CD4-positive, alpha-beta T cell treated with Interleukin-1 beta for 1 hour (primary cell): ENCODE measurements around the gene ZSCAN22.
"Not testable (repeated sequence)": the region's sequence is repeated elsewhere in the genome, so short reads cannot be mapped to it uniquely, and the experiment has no call there.

Experiments used
- DNase-seq, 2 donors: peaks; one replicate each; pipeline ENCODE4 v3.0.0-alpha.2; 2020 to 2022

The ZSCAN22 gene

DNA sequence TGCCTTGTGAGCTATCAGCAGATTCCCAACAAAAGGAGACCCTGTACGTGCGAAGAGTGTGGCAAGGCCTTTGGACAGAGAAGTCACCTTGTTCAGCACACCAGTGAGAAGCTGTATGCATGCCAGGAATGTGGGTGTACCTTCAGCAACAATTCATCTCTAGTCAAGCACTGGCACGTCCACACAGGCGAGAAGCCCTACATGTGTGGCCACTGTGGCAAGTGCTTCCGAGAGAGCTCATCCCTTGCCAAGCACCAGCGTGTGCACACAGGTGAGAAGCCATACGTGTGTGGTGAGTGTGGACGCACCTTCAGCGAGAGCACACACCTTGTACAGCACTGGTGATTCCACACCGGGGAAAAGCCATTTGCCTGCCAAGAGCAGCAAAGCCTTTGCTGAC lies 7.6 kb upstream of the ZSCAN22 start:
- DNase-seq = no peak

DNA sequence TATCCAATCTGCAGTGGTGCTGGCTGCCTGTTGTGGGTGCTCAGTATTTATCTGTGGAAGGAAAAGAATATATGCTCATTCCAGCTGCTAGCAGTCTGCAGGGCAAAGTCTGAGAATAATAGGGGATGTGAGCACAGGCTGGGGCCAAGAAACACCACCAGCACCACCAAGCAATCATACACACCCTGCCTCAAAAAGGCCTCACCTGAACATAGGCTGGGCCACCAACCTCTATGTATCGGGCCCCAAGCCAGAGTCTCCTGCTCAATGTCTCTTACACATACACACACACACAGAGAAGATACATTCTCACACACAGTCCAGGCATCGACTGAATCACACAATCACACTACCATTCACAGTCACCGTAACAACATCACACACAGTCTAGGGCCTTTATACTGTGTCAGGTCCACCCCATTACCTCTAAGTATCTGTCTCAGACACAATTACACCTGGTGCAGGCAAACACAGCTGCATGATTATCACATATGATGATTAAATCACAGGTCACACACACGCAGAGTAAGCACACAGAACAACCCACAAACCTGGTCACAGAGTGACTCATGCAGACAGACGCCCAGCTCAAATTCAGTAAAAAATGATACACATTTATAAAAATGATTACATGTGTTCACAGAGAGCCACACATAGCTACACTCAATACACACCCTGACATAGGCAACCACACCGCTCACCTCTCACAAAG lies 1.3 kb upstream of the ZSCAN22 start:
- DNase-seq = no peak

DNA sequence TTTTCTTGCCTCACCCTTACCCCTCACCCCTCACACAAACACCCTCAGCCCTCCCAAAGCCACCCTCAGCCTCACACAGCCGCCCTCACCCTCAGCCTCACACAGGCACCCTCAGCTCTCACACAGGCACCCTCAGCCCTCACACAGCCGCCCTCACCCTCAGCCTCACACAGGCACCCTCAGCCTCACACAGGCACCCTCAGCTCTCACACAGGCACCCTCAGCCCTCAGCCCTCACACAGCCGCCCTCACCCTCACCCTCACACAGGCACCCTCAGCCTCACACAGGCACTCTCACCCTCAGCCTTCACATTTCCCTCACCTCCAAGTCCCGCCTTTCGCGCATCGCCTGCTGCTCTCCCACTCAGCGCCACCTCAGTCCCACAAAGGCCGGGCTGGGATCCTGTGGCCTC lies 287 bp upstream of the ZSCAN22 start:
- no peak for DNase-seq

DNA sequence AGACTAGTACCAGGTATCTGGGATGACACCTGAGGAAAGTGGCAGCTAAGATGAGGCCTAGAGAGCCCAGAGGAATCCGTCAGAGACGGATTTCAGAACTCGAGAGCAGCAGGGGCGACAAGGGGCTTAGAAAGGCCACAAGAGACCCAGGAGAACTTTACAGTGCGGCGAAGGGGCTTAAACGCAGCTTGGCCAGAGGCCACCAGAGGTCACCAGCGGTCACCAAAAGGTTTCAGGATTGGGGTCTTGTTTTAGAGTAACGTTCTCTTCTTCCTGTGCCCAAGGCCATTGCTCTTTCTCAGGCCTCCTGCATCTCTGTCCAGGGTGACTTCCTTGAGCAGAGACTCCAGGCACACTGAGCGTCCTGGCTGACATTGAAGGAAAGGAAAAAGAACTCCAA lies 2.2 kb downstream of the ZSCAN22 start:
- DNase-seq = peak in 1 of 2 donors; percentile 17

DNA sequence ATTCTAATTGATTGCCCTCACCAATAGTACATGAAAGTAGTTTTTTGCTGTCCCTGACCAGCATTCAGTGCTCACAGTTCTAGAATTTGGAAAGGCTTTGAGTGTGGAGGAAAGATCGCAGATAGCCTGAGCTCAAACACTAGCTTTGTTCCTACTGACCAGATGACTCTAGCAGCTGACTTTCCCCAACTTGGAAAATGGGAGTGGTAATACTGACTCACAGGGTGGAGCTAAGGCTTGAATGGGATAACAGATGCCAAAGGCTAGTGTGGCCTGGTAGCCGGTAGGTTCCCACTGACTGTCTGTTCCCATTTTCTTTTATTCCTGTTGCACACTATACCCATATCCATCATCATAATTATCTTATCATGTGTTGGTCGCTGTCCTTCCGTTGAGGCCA lies 3.7 kb downstream of the ZSCAN22 start:
- no peak for DNase-seq

DNA sequence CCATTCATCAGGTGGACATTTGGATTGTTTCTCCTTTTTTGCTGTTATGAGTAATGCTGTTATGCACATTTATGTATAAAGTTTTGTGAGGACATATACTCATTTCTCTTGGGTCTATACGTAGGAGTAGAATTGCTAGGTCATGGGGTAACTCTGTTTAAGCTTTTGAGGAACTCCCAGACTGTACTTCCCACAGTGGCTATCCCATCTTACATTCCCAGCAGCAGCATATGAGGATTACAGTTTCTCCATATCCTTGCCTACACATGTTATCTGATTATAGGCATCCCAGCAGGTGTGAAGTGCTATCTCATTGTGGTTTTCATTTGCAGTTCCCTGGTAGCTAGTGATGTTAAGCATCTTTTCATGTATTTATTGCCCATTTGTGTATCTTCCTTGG lies 5.9 kb downstream of the ZSCAN22 start:
- DNase-seq = no peak

DNA sequence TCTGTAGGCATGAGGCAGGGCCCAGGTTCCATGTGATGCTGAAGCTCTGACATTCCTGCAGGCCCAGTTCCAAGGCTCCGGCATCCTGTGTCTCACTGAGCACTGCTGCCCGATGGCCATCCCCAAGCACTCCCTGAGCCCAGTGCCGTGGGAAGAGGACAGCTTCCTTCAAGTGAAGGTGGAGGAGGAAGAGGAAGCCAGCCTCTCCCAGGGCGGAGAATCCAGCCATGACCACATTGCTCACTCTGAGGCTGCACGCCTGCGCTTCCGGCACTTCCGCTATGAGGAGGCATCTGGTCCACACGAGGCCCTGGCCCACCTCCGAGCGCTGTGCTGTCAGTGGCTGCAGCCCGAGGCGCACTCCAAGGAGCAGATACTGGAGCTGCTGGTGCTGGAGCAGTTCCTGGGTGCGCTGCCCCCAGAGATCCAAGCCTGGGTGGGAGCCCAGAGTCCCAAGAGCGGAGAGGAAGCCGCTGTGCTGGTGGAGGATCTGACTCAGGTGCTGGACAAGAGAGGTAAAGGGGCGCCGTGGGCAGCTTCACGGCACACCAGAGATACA lies 8.0 kb downstream of the ZSCAN22 start:
- DNase-seq = no peak

DNA sequence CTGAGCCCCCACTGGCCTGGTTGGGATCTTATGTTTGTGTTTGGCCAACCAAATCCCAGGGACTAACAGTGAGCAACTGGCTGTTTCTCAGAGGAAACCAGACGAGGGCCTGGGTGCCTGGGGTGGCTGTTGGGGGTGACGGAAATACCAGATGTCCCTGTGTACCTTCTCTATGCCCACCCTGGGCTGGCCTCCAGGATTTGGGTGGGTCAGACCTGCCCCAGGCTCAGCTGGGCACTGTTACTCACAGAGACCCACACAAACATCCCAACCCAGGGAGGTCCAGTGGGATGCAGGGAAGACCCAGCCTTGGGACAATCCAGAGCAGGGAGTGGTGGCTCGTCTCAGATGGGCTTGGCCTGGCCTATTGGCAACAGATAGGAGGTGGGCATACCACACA lies 8.8 kb downstream of the ZSCAN22 start:
- DNase-seq = no peak

DNA sequence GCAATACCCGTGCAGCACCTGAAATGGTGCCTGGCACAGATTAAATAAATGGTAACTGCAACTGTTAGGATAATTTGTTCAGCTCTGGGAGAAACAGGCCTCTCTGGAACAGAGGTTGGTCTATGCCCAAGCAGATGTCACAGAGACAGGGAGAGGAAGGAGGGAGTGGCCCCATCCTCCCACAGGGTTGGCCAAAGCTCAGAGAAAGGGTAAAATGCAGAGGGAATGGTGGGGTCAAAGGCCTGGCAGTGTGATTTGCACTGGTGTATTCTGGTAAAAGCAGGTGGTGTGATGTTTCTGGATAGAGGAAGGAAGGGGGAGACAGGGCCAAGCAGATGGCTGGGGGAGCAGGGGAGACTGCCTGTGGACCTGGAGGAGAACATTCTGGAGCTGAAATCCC lies 9.4 kb downstream of the ZSCAN22 start:
- no peak for DNase-seq

DNA sequence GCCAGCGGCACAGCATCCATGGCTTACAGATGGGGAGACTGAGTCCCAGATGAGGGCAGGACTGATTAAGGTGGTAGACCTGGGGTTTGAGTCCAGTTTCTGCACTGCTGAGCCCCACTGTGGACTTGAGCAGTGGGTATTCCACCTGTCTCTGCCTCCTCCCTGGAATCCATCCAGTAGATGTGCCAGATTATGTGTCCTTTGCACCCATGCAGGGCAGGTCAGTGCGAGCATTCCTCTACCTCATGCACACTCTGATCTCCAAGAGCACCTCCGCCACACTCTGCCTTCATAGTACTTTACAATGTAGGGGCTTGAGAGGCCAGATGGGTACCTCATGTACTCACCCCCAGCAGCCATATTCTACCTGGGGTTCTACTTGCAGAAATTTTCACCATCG lies 10.0 kb downstream of the ZSCAN22 start:
- DNase-seq = no peak

DNA sequence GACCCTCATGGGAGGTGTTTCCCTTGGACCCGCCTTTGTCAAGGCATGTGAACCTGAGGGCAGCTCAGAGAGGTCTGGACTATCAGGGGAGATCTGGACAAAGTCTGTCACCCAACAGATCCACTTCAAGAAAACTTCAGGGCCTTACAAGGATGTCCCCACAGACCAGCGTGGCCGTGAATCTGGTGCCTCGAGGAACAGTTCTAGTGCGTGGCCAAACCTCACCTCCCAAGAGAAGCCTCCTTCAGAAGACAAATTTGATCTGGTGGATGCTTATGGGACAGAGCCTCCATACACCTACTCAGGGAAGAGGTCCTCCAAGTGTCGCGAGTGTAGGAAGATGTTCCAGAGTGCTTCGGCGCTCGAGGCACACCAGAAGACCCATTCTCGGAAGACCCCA lies 11.5 kb downstream of the ZSCAN22 start:
- DNase-seq = no peak

DNA sequence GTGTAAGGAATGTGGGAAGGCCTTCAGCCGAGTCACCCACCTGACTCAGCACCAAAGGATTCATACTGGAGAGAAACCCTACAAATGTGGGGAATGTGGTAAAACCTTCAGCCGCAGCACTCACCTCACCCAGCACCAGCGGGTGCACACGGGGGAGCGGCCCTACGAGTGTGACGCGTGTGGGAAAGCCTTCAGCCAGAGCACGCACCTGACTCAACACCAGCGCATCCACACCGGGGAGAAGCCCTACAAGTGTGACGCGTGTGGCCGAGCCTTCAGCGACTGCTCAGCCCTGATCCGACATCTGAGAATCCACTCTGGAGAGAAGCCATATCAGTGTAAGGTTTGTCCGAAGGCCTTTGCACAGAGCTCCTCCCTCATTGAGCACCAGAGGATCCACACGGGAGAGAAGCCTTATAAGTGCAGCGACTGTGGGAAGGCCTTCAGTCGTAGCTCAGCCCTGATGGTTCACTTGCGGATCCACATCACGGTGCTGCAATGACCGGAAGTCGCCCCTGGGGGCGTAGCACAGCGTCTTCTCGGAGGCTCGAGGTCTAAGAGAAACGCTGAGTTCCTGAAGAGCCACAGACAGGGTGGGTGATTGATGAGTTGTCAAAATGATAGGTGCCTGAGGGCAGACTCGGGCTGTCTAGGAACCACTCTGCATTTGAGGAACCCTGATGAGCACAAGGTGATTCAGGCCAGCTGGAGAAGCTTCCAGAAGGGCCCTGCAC lies 12.2 kb downstream of the ZSCAN22 start:
- no peak for DNase-seq

DNA sequence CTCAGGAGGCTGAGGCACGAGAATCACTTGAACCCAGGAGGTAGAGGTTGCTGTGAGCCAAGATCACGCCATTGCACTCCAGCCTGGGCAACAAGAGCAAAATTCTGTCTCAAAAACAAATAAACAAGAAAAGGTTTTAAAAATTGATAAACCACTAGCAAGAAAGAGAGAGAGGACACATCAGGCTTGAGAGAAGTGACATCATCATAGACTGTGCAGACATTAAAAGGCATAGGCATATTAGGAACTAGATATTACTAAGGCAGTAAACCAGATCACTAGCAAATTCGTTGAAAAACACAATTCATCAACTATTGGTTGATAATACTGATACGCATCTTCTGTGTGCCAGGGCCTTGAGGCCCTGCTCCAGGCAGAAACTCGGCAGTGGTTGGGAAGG lies 18.8 kb downstream of the ZSCAN22 start:
- DNase-seq = no peak

DNA sequence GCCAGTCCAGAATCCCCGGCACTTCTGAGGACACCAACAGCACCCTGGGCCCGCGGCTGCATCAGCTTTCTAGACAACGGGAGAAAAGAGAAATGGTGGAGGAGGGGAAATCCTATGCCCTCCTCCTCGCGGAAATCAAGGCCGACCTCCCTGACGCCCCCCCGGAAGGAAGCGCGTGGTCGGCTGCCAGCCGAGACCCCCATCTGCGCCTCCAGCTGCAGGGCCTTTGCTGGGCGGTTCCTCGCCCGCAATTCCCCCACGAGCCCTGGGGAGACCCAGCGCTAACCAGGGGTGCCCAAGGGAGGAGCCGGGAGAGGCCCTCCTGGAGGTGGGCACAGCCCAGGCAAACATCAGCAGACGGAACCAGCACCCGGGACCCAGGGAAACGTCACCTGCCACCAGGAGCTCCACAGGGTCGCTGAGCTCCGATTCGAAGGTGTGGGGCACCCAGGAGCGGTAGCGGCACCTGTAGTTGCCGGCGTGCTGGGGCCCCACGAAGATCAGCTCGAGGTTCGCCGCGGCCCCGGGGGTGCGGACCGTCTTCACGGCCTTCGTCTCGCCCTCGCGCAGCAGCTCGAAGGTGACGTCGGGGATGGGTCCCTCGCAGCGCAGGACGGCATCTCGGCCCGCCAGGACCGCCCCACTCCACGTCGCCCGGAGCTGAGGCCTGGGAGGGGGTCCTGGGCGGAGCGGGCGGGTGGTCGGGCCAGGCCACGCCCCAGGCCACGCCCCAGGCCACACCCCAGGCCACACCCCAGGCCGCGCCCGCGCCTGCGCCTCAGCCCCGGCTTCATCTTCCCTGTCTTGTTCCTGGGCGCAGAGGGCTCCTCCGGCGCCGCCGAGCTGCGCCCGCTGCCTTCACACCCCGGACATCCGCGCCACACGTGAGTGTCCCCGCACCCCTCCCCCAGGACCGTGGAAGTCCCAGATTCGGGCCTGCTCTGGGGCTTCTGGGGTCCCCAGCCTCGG lies 20.5 kb downstream of the ZSCAN22 start:
- DNase-seq = peak; percentile 73 to 76

DNA sequence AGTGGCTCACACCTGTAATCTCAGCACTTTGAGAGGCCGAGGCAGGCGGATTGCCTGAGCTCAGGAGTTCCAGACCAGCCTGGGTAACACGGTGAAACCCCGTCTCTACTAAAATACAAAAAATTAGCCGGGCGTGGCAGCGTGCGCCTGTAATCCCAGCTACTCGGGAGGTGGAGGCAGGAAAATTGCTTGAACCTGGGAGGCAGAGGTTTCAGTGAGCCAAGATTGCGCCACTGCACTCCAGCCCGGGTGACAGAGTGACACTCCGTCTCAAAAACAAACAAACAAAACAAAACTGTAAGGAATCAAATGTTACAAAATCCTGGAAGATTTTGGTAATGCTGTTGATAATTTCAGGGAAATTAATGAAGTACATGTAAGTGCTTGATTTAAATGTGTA lies 21.3 kb downstream of the ZSCAN22 start:
- DNase-seq = not testable (repeated sequence)

DNA sequence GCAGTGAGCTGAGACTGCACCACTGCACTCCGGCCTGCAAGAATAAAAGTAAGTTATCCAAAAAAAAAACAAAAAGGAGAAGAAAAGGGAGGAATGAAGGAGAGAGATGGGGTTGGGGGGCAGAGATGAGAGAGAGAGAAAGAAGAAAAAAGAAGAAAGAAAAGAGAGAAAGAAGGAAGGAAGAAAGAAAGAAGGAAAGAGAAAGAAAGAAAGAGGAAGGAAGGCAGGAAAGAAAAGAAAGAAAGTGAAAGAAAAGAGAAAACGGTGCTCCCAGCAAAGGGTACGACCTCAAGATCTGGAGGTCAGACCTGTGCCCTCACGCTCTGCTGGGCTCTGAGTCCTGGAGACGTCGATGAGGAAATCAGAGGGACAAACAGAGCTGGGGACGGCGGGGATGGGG lies 22.8 kb downstream of the ZSCAN22 start:
- no peak for DNase-seq

DNA sequence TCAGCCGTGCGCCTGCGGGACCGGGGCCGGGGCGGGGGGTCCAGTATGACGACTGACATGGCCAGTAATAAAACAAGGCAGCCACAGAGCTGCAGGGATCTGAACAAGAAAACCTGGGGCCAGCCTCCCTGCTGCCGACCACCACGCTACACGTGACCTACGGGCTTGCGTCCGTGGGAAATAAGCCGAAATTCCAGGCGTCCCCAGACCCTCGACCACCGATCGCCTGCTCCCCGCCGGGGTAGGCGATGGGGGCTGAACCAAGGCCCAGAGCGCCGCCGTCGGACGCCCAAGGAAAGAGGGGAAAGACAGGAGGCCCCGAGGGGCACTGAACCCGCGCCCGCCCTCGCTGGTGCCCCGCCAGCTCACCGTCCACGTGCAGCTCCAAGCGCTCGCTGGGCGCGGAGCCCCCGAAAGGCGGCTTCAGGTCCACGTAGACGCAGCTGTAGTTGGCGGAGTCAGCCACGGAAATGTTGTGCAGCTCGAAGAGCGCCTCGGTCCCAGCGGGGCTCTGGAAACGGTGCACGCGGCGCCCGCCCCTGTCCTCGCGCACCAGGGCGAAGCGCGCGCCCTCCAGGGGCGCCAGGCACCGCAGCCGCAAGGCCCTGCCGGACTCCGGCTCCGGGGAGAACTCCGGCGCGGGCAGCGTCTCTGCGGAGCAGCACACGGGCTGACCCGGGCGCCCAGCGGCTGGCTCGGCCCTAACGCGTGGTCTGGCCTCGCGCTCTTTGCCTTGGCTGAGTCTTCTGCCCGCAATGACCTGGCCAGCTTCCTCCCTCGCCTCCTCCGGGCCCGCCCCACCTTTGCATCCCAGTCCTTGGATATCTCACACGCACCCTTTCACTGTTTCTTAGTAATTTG lies 23.4 kb downstream of the ZSCAN22 start:
- DNase-seq = no peak

DNA sequence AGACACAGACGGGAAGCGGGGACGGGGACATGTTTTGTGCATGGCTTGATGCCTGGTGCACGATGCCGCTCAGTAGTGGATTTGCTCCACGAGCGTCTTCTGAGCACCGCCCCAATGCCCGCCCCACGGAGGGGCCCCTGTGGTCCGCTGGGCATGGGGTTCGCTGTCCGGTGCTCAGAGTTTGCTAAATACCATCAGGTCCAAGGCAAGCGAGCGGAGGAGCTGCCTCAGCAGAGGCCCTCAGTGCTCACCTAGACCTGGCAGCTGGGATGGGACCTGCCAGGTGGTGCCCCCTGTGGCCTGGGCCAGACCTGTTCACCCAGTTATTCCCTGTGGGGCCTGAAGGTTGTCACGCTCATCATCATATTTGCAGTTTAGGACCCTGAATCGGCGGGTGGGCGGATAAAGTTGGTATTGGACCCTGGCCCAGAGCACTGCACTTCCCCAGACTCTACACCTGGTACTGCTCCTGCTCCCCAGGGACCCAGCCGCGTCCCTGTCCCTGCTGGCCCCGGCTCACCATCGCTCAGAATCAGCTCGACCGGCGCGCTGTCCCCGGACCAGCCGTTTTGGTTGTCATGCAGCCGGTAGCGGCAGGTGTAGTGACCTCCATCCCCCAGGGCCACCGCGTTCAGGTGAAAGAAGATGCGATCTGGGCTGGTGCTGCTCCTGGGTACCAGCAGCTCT lies 24.2 kb downstream of the ZSCAN22 start:
- DNase-seq = no peak

DNA sequence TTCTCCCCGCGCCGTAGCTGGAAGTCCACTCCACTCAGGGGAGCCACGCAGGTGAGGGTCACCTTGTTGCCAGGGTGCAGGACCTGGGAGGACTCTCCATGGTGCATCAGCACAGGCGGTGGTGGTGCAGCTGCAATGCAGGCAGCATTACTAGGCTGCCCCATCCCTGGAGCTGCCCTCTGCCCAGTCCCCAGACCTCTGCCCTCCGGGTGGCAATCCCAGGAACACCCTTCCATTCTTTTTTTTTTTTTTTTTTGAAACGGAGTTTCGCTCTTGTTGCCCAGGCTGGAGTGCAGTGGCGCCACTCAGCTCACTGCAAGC lies 24.7 kb downstream of the ZSCAN22 start:
- no peak for DNase-seq

DNA sequence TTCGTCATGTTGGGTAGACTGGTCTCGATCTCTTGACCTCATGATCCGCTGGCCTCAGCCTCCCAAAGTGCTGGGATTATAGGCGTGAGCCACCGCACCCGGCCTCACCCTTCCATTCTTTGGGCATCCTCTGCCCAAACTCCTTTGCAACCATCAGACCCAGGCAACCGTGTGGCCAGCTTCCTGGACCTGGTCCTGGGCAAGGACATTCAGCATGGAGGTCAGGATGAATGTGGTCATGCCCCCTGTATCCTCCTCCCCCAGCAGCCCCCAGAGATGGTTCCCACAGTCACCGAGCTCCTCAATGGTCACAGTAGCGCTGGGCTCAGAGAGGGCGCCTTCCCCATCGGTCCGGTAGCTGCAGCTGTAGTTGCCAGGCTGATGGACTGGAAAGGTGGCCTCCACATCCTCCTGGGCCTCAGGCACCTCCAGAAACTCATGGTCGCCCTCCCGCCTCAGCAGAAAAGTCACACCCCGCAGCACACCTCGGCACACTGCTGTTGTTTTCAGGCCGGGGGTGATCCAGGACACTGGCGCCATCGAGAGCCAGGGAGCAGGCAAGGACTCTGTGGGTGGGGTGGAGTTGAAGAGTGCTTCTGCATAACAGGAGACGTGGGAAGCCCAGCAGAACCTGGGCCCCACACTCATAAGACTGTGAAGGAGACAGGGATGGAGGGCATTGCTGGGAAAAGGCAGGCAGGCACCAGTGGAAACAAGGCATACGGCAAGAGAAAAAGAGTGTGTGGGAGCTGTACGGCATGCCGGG lies 25.4 kb downstream of the ZSCAN22 start:
- DNase-seq = no peak
